T-cell (primary cell): ENCODE results near the gene RFPL1. TPM values are rescaled to one million over a fixed set of nuclear protein-coding genes. Genes with fewer than 3 reads are reported as not detected.

ENCODE experiments used
- ATAC-seq, 4 experiments: fragments of 200-7000 bp in 3 of 4; fragments of 150-1000 bp in 1 of 4; cut with Tn5 transposase; replicated peaks in 1 of 4; 1 replicate in 3 of 4; 2 replicates in 1 of 4; pipeline ENCODE4 v1.10.0; 2021; ENCODE audit warnings: moderate library complexity in 3 of 4, mild to moderate bottlenecking in 2 of 4, moderate number of reproducible peaks in 1 of 4
- CTCF ChIA-PET, 2 donors: fragments of 300-600 bp; sonication (Branson Sonifier 250); formaldehyde crosslinking; loops; one replicate each; lab custom pipeline; 2022; ENCODE audit warnings: antibody characterized with exemption in 2 of 2; lab: Charles Lee
- POLR2A ChIA-PET, 2 donors: fragments of 300-600 bp; sonication (Branson Sonifier 250); formaldehyde crosslinking; loops; one replicate each; lab custom pipeline; 2022; ENCODE audit warnings: antibody characterized with exemption in 2 of 2; lab: Charles Lee
- DNase-seq, 35 experiments: peaks; one replicate each; pipeline versions ENCODE4 v3.0.0 to v3.0.0-alpha.2; 2013 to 2023
- H3K27ac ChIP-seq: one replicate; pipeline ENCODE4 v1.5.1; 2013; ENCODE audit warnings: low read length
- H3K27me3 ChIP-seq, 2 experiments: replicated peaks in 1 of 2; 1 replicate in 1 of 2; 2 replicates in 1 of 2; pipeline versions ENCODE4 v1.6.1 to v1.7.0; 2013; ENCODE audit warnings: low read length in 1 of 2, mixed read lengths in 1 of 2; ENCODE audit not compliant: control insufficient read depth in 2 of 2, insufficient read depth in 2 of 2; ENCODE audit errors: extremely low read depth in 1 of 2
- H3K36me3 ChIP-seq, 2 donors: 1 replicate in 1 of 2; 2 replicates in 1 of 2; pipeline versions ENCODE4 v1.6.1 to v1.7.0; 2013; ENCODE audit warnings: low read length in 1 of 2; ENCODE audit not compliant: control insufficient read depth in 2 of 2, insufficient read depth in 1 of 2; ENCODE audit errors: extremely low read depth in 1 of 2
- H3K4me1 ChIP-seq, 2 experiments: 1 replicate in 1 of 2; 2 replicates in 1 of 2; pipeline versions ENCODE4 v1.6.1 to v1.7.0; 2013; ENCODE audit warnings: low read length in 2 of 2, mixed read lengths in 1 of 2; ENCODE audit not compliant: insufficient read depth in 2 of 2, control insufficient read depth in 1 of 2; ENCODE audit errors: extremely low read depth in 1 of 2
- H3K4me3 ChIP-seq, 2 donors: 1 replicate in 1 of 2; 2 replicates in 1 of 2; pipeline versions ENCODE4 v1.5.1 to v1.7.0; 2013; ENCODE audit warnings: mild to moderate bottlenecking in 2 of 2, low read length in 1 of 2, moderate library complexity in 1 of 2; ENCODE audit not compliant: control insufficient read depth in 1 of 2; ENCODE audit errors: extremely low read depth in 1 of 2
- H3K9me3 ChIP-seq: 2 replicates; pipeline ENCODE4 v1.7.0; 2013
- H3K27ac Mint-ChIP-seq, 2 donors: one replicate each; pipeline ENCODE4 v1.8.0; 2020 to 2021; ENCODE audit warnings: mild to moderate bottlenecking in 2 of 2, mixed read lengths in 2 of 2
- H3K27me3 Mint-ChIP-seq, 2 donors: one replicate each; pipeline ENCODE4 v1.8.0; 2021 to 2022; ENCODE audit warnings: mixed read lengths in 2 of 2
- H3K36me3 Mint-ChIP-seq: one replicate; pipeline ENCODE4 v1.8.0; 2021; ENCODE audit warnings: mixed read lengths
- H3K4me1 Mint-ChIP-seq, 3 donors: one replicate each; pipeline ENCODE4 v1.8.0; 2020 to 2022; ENCODE audit warnings: mixed read lengths in 3 of 3, mild to moderate bottlenecking in 1 of 3
- H3K4me3 Mint-ChIP-seq, 3 donors: one replicate each; pipeline ENCODE4 v1.8.0; 2020 to 2022; ENCODE audit warnings: mild to moderate bottlenecking in 3 of 3, mixed read lengths in 3 of 3, moderate library complexity in 3 of 3
- H3K9me3 Mint-ChIP-seq, 3 donors: one replicate each; pipeline ENCODE4 v1.8.0; 2020 to 2022; ENCODE audit warnings: mixed read lengths in 3 of 3
- WGBS: methylation state at CpG from one replicate; pipeline ENCODE4 v1.1.5; 2013; ENCODE audit warnings: missing lambda C conversion rate; ENCODE audit not compliant: insufficient coverage; 5-methylcytosine and 5-hydroxymethylcytosine counted together
- total RNA-seq, 35 experiments: library from RNA in 6 of 35; stranded (reverse) in 6 of 35; fragments of 120-200 nt in 1 of 35; gene quantifications; one replicate each; pipeline versions ENCODE4 v1.2.1 to v1.2.4 and lab custom pipeline; 2013 to 2026

The RFPL1 gene
- total RNA-seq, 5 donors from 2014 or later (not counting 1 experiment from before 2014, with no cell fraction given): 0.22 TPM; not detected in 4

GRCh38 chr22:29482253-29482652, 43.9 kb downstream of the RFPL1 start:
- no peaks in the 10 kb centered on the region for H3K9me3 ChIP-seq
- H3K27ac ChIP-seq: no peak overlapping the region
- no peak overlapping the region for H3K4me3 ChIP-seq
- POLR2A ChIA-PET: no interaction called here
- no peaks in the 10 kb centered on the region for H3K36me3 ChIP-seq
- H3K27ac Mint-ChIP-seq: no peak overlapping the region
- H3K4me3 Mint-ChIP-seq: no peak overlapping the region
- peaks cover 19 to 22% (median 20%) of the 10 kb centered on the region in 3 donors for H3K4me1 Mint-ChIP-seq
- ATAC-seq (no peak), DNase-seq (no peak)
- H3K27me3 ChIP-seq: peaks cover 4 to 51% of the 10 kb centered on the region in 2 experiments
- peaks cover 0 to 26% of the 10 kb centered on the region in 2 experiments for H3K4me1 ChIP-seq
- CTCF ChIA-PET: no interaction called here
- H3K27me3 Mint-ChIP-seq: peaks cover 29 to 44% of the 10 kb centered on the region in 2 donors
- no peaks in the 10 kb centered on the region for H3K36me3 Mint-ChIP-seq
- 80% methylated on average over 11 of the region's 11 CpGs for WGBS
- H3K9me3 Mint-ChIP-seq: no peaks in the 10 kb centered on the region

DNA sequence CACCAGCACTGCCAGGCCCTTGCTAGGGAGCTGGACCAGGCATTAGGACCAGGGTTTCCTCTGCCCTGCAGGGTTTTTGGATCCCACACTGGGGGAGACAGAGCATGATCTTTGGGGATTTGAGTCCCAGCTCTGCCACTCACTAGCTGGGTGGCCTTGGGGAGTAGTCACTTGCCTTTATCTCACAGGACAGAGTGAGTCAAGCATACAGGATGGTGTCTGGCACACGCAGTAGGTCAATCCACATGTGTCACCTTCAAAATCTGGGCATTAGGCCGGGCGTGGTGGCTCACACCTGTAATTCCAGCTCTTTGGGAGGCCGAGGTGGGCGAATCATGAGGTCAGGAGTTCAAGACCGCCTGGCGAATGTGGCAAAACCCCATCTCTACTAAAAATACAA, 44.3 kb downstream of the RFPL1 start:
- no peak for DNase-seq
- H3K9me3 Mint-ChIP-seq: no peaks in the 10 kb centered on the region
- ChIA-PET POLR2A (interaction anchor here in 1 of 2 donors (0.7 kb wide), 1 partner anchor 101 kb away, joined by 7 read pairs; no protein-coding TSS in a partner anchor), CTCF (no interaction called here)
- ATAC-seq: no peak
- H3K4me1 Mint-ChIP-seq: peaks cover 19 to 22% (median 20%) of the 10 kb centered on the region in 3 donors
- H3K4me1 ChIP-seq: peaks cover 0 to 26% of the 10 kb centered on the region in 2 experiments
- no peak overlapping the region for H3K4me3 Mint-ChIP-seq
- H3K27me3 Mint-ChIP-seq: peaks cover 28 to 40% of the 10 kb centered on the region in 2 donors
- WGBS: 98% methylated on average over 5 of the region's 7 CpGs
- no peaks in the 10 kb centered on the region for H3K36me3 Mint-ChIP-seq
- no peaks in the 10 kb centered on the region for H3K9me3 ChIP-seq
- H3K4me3 ChIP-seq: no peak overlapping the region
- H3K27ac Mint-ChIP-seq: no peak overlapping the region
- no peaks in the 10 kb centered on the region for H3K36me3 ChIP-seq
- H3K27me3 ChIP-seq: peaks cover 4 to 46% of the 10 kb centered on the region in 2 experiments
- H3K27ac ChIP-seq: no peak overlapping the region

GRCh38 chr22:29483254-29483653, 44.9 kb downstream of the RFPL1 start:
- DNase-seq: no peak
- H3K36me3 ChIP-seq: no peaks in the 10 kb centered on the region
- H3K27me3 ChIP-seq: peaks cover 4 to 41% of the 10 kb centered on the region in 2 experiments
- no peaks in the 10 kb centered on the region for H3K9me3 ChIP-seq
- no peak overlapping the region for H3K27ac Mint-ChIP-seq
- peaks cover 0 to 25% of the 10 kb centered on the region in 2 experiments for H3K4me1 ChIP-seq
- peaks cover 26 to 34% of the 10 kb centered on the region in 2 donors for H3K27me3 Mint-ChIP-seq
- H3K36me3 Mint-ChIP-seq: no peaks in the 10 kb centered on the region
- H3K9me3 Mint-ChIP-seq: no peaks in the 10 kb centered on the region
- H3K4me3 Mint-ChIP-seq: no peak overlapping the region
- peaks cover 19% of the 10 kb centered on the region in 3 donors for H3K4me1 Mint-ChIP-seq
- WGBS: 96% methylated on average over 12 of the region's 13 CpGs
- H3K27ac ChIP-seq: no peak overlapping the region
- ChIA-PET POLR2A (interaction anchor here in 1 of 2 donors (0.7 kb wide), 1 partner anchor 102 kb away, joined by 7 read pairs; no protein-coding TSS in a partner anchor), CTCF (no interaction called here)
- H3K4me3 ChIP-seq: no peak overlapping the region
- no peak for ATAC-seq

DNA sequence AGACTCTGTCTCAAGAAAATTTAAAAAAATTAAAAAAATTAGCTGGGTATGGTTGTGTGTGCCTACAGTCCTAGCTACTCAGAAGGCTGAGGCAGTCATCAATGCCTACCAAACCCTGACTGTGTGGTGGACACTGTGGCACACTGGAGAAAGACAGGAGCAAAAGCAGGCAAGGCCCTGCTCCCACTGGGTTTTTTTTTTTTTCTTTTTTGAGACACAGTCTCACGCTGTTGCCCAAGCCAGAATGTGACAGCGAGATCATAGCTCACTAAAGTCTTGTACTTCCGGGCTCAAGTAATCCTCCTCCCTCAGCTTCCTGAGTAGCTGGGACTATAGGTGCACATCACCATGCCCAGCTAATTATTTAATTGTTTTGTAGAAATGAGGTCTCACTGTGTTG, 46.3 kb downstream of the RFPL1 start:
- Histone ChIP-seq H3K4me3 (no peak overlapping the region), H3K36me3 (no peaks in the 10 kb centered on the region), H3K27ac (no peak overlapping the region), H3K4me1 (peaks cover 0 to 14% of the 10 kb centered on the region in 2 experiments), H3K9me3 (no peaks in the 10 kb centered on the region), H3K27me3 (peaks cover 3 to 27% of the 10 kb centered on the region in 2 experiments)
- no peak for ATAC-seq
- no CpG with 5 or more reads among the region's 3 CpGs for WGBS
- H3K27me3 Mint-ChIP-seq: peaks cover 12 to 21% of the 10 kb centered on the region in 2 donors
- no peak overlapping the region for H3K4me3 Mint-ChIP-seq
- ChIA-PET POLR2A (interaction anchor here in 1 of 2 donors (0.7 kb wide), 1 partner anchor 11 kb away, joined by 5 read pairs; no protein-coding TSS in a partner anchor), CTCF (no interaction called here)
- H3K36me3 Mint-ChIP-seq: no peaks in the 10 kb centered on the region
- peaks cover 7 to 9% (median 8%) of the 10 kb centered on the region in 3 donors for H3K4me1 Mint-ChIP-seq
- no peaks in the 10 kb centered on the region for H3K9me3 Mint-ChIP-seq
- no peak for DNase-seq
- H3K27ac Mint-ChIP-seq: no peak overlapping the region

GRCh38 chr22:29485448-29485847, 47.1 kb downstream of the RFPL1 start:
- ChIA-PET POLR2A (no interaction called here), CTCF (no interaction called here)
- peaks cover 6 to 7% (median 7%) of the 10 kb centered on the region in 3 donors for H3K4me1 Mint-ChIP-seq
- H3K36me3 Mint-ChIP-seq: no peaks in the 10 kb centered on the region
- H3K27me3 Mint-ChIP-seq: peaks cover 10 to 19% of the 10 kb centered on the region in 2 donors
- Histone ChIP-seq H3K27me3 (peaks cover 2 to 21% of the 10 kb centered on the region in 2 experiments), H3K4me1 (peaks cover 0 to 7% of the 10 kb centered on the region in 2 experiments), H3K9me3 (no peaks in the 10 kb centered on the region), H3K27ac (no peak overlapping the region), H3K36me3 (no peaks in the 10 kb centered on the region), H3K4me3 (no peak overlapping the region)
- H3K9me3 Mint-ChIP-seq: no peaks in the 10 kb centered on the region
- H3K27ac Mint-ChIP-seq: no peak overlapping the region
- 89% methylated on average over 8 of the region's 8 CpGs for WGBS
- no peak for ATAC-seq
- DNase-seq: no peak
- H3K4me3 Mint-ChIP-seq: no peak overlapping the region

- Histone ChIP-seq H3K36me3 (no peaks in the 10 kb centered on the region), H3K27ac (no peak overlapping the region), H3K9me3 (no peaks in the 10 kb centered on the region), H3K27me3 (peaks cover 0 to 7% of the 10 kb centered on the region in 2 experiments), H3K4me1 (no peaks in the 10 kb centered on the region), H3K4me3 (no peak overlapping the region)
- H3K27me3 Mint-ChIP-seq: peaks cover 0 to 4% of the 10 kb centered on the region in 2 donors
- H3K9me3 Mint-ChIP-seq: no peaks in the 10 kb centered on the region
- ATAC-seq: no peak
- WGBS: no CpG with 5 or more reads among the region's 6 CpGs
- H3K36me3 Mint-ChIP-seq: no peaks in the 10 kb centered on the region
- no peaks in the 10 kb centered on the region for H3K4me1 Mint-ChIP-seq
- ChIA-PET CTCF (no interaction called here), POLR2A (no interaction called here)
- DNase-seq: no peak
- H3K27ac Mint-ChIP-seq: no peak overlapping the region
- H3K4me3 Mint-ChIP-seq: no peak overlapping the region
Measured at GRCh38 chr22:29487426-29487986, 49.1 kb downstream of the RFPL1 start.
